ENCODE results near the gene GBP4. TPM values are rescaled to one million over a fixed set of nuclear protein-coding genes. Genes with fewer than 3 reads are reported as not detected.
"Not testable (repeated sequence)": the region's sequence is repeated elsewhere in the genome, so short reads cannot be mapped to it uniquely, and the experiment has no call there.

GBP4 gene
- total RNA-seq, result 2.3 and 7.6 TPM in 2 replicates

GRCh38 chr1:89198491-89199072 is at the start of gene GBP4:
Gene GBP4 (minus strand): TSS chr1:89198942. CDS start chr1:89198834, 108 bp downstream.
- DNase-seq (ENCODE audit: low read depth in 2 of 2), result peak in 1 of 2 donors; percentile 2

GRCh38 chr1:89243046-89243445 is 44.3 kb upstream of the GBP4 start:
- DNase-seq (ENCODE audit: low read depth in 2 of 2), result no peak

- no peak for DNase-seq (ENCODE audit: low read depth in 2 of 2)
Measured at GRCh38 chr1:89221341-89221740, 22.6 kb upstream of the GBP4 start.

GRCh38 chr1:89219851-89220250 is 21.1 kb upstream of the GBP4 start:
- not testable (repeated sequence) for DNase-seq (ENCODE audit: low read depth in 2 of 2)

GRCh38 chr1:89218941-89219340 is 20.2 kb upstream of the GBP4 start:
- DNase-seq (ENCODE audit: low read depth in 2 of 2), result not testable (repeated sequence)

GRCh38 chr1:89213347-89213746 is 14.6 kb upstream of the GBP4 start:
- DNase-seq (ENCODE audit: low read depth in 2 of 2), result no peak

- no peak for DNase-seq (ENCODE audit: low read depth in 2 of 2)
Measured at GRCh38 chr1:89211035-89211634, 12.4 kb upstream of the GBP4 start.

- DNase-seq (ENCODE audit: low read depth in 2 of 2), result no peak
Measured at GRCh38 chr1:89206373-89206772, 7.6 kb upstream of the GBP4 start.

GRCh38 chr1:89203166-89203565 is 4.4 kb upstream of the GBP4 start:
- DNase-seq (ENCODE audit: low read depth in 2 of 2), result no peak

GRCh38 chr1:89201106-89201794 is 2.5 kb upstream of the GBP4 start:
- DNase-seq (ENCODE audit: low read depth in 2 of 2), result no peak

GRCh38 chr1:89200663-89201062 is 1.9 kb upstream of the GBP4 start:
- DNase-seq (ENCODE audit: low read depth in 2 of 2), result no peak

GRCh38 chr1:89199525-89200031 is 836 bp upstream of the GBP4 start:
- DNase-seq (ENCODE audit: low read depth in 2 of 2), result no peak

- DNase-seq (ENCODE audit: low read depth in 2 of 2), result no peak
Measured at GRCh38 chr1:89198081-89198480, 661 bp downstream of the GBP4 start.

- no peak for DNase-seq (ENCODE audit: low read depth in 2 of 2)
Measured at GRCh38 chr1:89195476-89195875, 3.3 kb downstream of the GBP4 start.

GRCh38 chr1:89191314-89191713 is 7.4 kb downstream of the GBP4 start:
- DNase-seq (ENCODE audit: low read depth in 2 of 2), result no peak

- DNase-seq (ENCODE audit: low read depth in 2 of 2), result no peak
Measured at GRCh38 chr1:89190017-89190416, 8.7 kb downstream of the GBP4 start.

GRCh38 chr1:89179343-89179742 is 19.4 kb downstream of the GBP4 start:
- no peak for DNase-seq (ENCODE audit: low read depth in 2 of 2)

GRCh38 chr1:89176971-89177370 is 21.8 kb downstream of the GBP4 start:
- no peak for DNase-seq (ENCODE audit: low read depth in 2 of 2)

- DNase-seq (ENCODE audit: low read depth in 2 of 2), result no peak
Measured at GRCh38 chr1:89175601-89176256, 23.0 kb downstream of the GBP4 start, which contains the start of gene GBP7. Gene GBP7 (minus strand): TSS chr1:89176003. CDS start chr1:89171935, 4,068 bp downstream.

GRCh38 chr1:89174491-89174890 is 24.3 kb downstream of the GBP4 start:
- DNase-seq (ENCODE audit: low read depth in 2 of 2), result no peak

- DNase-seq (ENCODE audit: low read depth in 2 of 2), result no peak
Measured at GRCh38 chr1:89172468-89173143, 26.1 kb downstream of the GBP4 start.

- no peak for DNase-seq (ENCODE audit: low read depth in 2 of 2)
Measured at GRCh38 chr1:89171067-89171438, 27.7 kb downstream of the GBP4 start.

Data from dermis microvascular lymphatic vessel endothelial cell (primary cell).